ENCODE results near the gene MICA. TPM values are rescaled to one million over a fixed set of nuclear protein-coding genes. Genes with fewer than 3 reads are reported as not detected.
A peak's percentile ranks its signal among the peaks of the same experiment; 100 is the strongest.
"Not testable (repeated sequence)": the region's sequence is repeated elsewhere in the genome, so short reads cannot be mapped to it uniquely, and the experiment has no call there.

The MICA gene
- total RNA-seq, 1 donor from 2014 or later: 51.6 TPM

GRCh38 chr6:31396422-31397152 lies 6.8 kb upstream of the MICA start:
- TF ChIP-seq CTCF (IDR thresholded peaks at IDR 0.05; ENCODE audit: insufficient read depth, low read length, severe bottlenecking): peak; percentile 79
- Histone ChIP-seq H3K36me3 (ENCODE audit: control insufficient read depth, insufficient read depth, low read length) (no peaks in the 10 kb centered on the region), H3K4me3 (ENCODE audit: low read depth, low read length) (no peak overlapping the region), H3K27me3 (ENCODE audit: control insufficient read depth, insufficient read depth, low read length) (no peaks in the 10 kb centered on the region)
- FAIRE-seq: no peak
- peak; percentile 72 for DNase-seq (ENCODE audit: low read depth)

GRCh38 chr6:31397153-31397499 lies 6.3 kb upstream of the MICA start:
- not testable (repeated sequence) for H3K4me3 ChIP-seq (ENCODE audit: low read depth, low read length); DNase-seq (ENCODE audit: low read depth)
- FAIRE-seq: peak; percentile 92

DNA sequence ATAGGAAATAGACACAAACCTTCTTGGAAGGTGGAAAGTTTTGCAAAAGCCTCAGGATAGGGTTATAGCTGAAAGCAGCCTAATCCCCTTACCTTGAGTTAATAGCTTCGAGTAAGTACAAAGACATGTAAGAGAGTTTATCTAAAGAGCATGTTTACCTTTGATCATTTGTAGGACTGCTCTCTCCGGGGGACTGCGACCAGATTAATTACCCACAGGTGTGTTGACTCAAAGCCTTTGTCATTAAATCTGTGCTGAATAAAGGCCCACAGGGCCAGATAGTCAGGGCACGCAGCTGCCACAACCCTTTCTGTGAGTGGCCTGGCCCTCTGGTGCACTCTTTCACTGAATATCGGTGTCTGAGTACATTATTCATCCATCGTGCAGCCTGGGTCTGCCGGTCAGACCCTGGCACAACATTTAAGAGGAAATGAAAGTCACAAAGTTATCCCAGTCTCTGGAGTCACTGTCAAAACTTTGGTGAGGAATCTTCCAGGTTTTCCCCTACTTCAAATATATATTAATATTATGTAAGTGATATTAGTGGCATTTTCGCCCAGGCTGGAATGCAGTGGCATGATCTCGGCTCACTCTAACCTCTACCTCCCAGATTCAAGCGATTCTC lies 5.4 kb upstream of the MICA start:
- TF ChIP-seq CTCF (IDR thresholded peaks at IDR 0.05; ENCODE audit: insufficient read depth, low read length, severe bottlenecking): no peak
- FAIRE-seq (no peak), DNase-seq (ENCODE audit: low read depth) (no peak)
- Histone ChIP-seq H3K4me3 (ENCODE audit: low read depth, low read length) (no peak overlapping the region), H3K36me3 (ENCODE audit: control insufficient read depth, insufficient read depth, low read length) (no peaks in the 10 kb centered on the region), H3K27me3 (ENCODE audit: control insufficient read depth, insufficient read depth, low read length) (no peaks in the 10 kb centered on the region)

More at GRCh38 chr6:31397153-31397499, 6.3 kb upstream of the MICA start:
- H3K36me3 ChIP-seq (ENCODE audit: control insufficient read depth, insufficient read depth, low read length); H3K27me3 ChIP-seq (ENCODE audit: control insufficient read depth, insufficient read depth, low read length): not testable (repeated sequence)

GRCh38 chr6:31399589-31400466 lies 3.6 kb upstream of the MICA start:
- TF ChIP-seq CTCF (IDR thresholded peaks at IDR 0.05; ENCODE audit: insufficient read depth, low read length, severe bottlenecking): peak; percentile 87
- FAIRE-seq (no peak), DNase-seq (ENCODE audit: low read depth) (peak; percentile 85)
- H3K36me3 ChIP-seq (ENCODE audit: control insufficient read depth, insufficient read depth, low read length): no peaks in the 10 kb centered on the region
- no peaks in the 10 kb centered on the region for H3K27me3 ChIP-seq (ENCODE audit: control insufficient read depth, insufficient read depth, low read length)
- peak overlapping the region; percentile 72 for H3K4me3 ChIP-seq (ENCODE audit: low read depth, low read length)

GRCh38 chr6:31400467-31401289 lies 2.7 kb upstream of the MICA start:
- DNase-seq (ENCODE audit: low read depth) (peak; percentile 46), FAIRE-seq (no peak)
- Histone ChIP-seq H3K4me3 (ENCODE audit: low read depth, low read length) (peak overlapping the region; percentile 72), H3K27me3 (ENCODE audit: control insufficient read depth, insufficient read depth, low read length) (no peaks in the 10 kb centered on the region), H3K36me3 (ENCODE audit: control insufficient read depth, insufficient read depth, low read length) (no peaks in the 10 kb centered on the region)
- TF ChIP-seq CTCF (IDR thresholded peaks at IDR 0.05; ENCODE audit: insufficient read depth, low read length, severe bottlenecking): no peak

All from bronchial epithelial cell (primary cell).